CD14-positive monocyte (primary cell): ENCODE results near the gene SYNPO. TPM values are rescaled to one million over a fixed set of nuclear protein-coding genes. Genes with fewer than 3 reads are reported as not detected.

ENCODE experiments used
- DNase-seq, 3 donors: peaks; one replicate each; pipeline ENCODE4 v3.0.0-alpha.2; 2011 to 2022
- H2AFZ ChIP-seq: 2 replicates; pipeline ENCODE4 v1.6.0; 2012; ENCODE audit warnings: mild to moderate bottlenecking, low read depth, low read length, inconsistent platforms; ENCODE audit not compliant: insufficient read depth, poor library complexity, severe bottlenecking
- H3K27ac ChIP-seq, 2 donors: 1 replicate in 1 of 2; 2 replicates in 1 of 2; pipeline ENCODE4 v1.5.1; 2012 to 2013; ENCODE audit warnings: low read length in 2 of 2, control low read depth in 1 of 2, inconsistent platforms in 1 of 2, low read depth in 1 of 2, mild to moderate bottlenecking in 1 of 2
- H3K27me3 ChIP-seq, 2 donors: one replicate each; pipeline versions ENCODE4 v1.6.0 to v1.6.1; 2011 to 2013; ENCODE audit warnings: low read length in 2 of 2; ENCODE audit not compliant: control insufficient read depth in 2 of 2, insufficient read depth in 2 of 2
- H3K36me3 ChIP-seq, 2 donors: replicated peaks in 1 of 2; 1 replicate in 1 of 2; 2 replicates in 1 of 2; pipeline versions ENCODE4 v1.5.1 to v1.6.1; 2012 to 2013; ENCODE audit warnings: low read length in 2 of 2, control low read depth in 1 of 2, inconsistent platforms in 1 of 2, mild to moderate bottlenecking in 1 of 2; ENCODE audit not compliant: insufficient read depth in 2 of 2, control insufficient read depth in 1 of 2
- H3K4me1 ChIP-seq, 2 donors: 1 replicate in 1 of 2; 2 replicates in 1 of 2; pipeline versions ENCODE4 v1.5.1 to v1.6.1; 2012 to 2013; ENCODE audit warnings: low read length in 2 of 2, control low read depth in 1 of 2, inconsistent platforms in 1 of 2, mild to moderate bottlenecking in 1 of 2, moderate library complexity in 1 of 2; ENCODE audit not compliant: insufficient read depth in 2 of 2, control insufficient read depth in 1 of 2
- H3K4me2 ChIP-seq: replicated peaks from 2 replicates; pipeline ENCODE3; 2012; ENCODE audit warnings: low read length, moderate library complexity, mild to moderate bottlenecking; ENCODE audit not compliant: poor library complexity, severe bottlenecking; ENCODE audit errors: extremely low read depth
- H3K4me3 ChIP-seq, 3 experiments: fragments of 200-600 bp in 1 of 3; sonication (generic) in 1 of 3; replicated peaks in 1 of 3; 1 replicate in 2 of 3; 2 replicates in 1 of 3; pipeline ENCODE4 v1.5.1; 2011 to 2013; ENCODE audit warnings: low read length in 3 of 3, mild to moderate bottlenecking in 3 of 3, control low read depth in 2 of 3, low read depth in 2 of 3, inconsistent platforms in 1 of 3, moderate library complexity in 1 of 3
- H3K79me2 ChIP-seq: 2 replicates; pipeline ENCODE4 v1.6.0; 2012; ENCODE audit warnings: mild to moderate bottlenecking, control low read depth, inconsistent platforms, low read length, moderate library complexity; ENCODE audit not compliant: insufficient read depth
- H3K9ac ChIP-seq: 2 replicates; pipeline ENCODE4 v1.6.0; 2017; ENCODE audit warnings: low read length, mild to moderate bottlenecking; ENCODE audit not compliant: insufficient read depth, poor library complexity, severe bottlenecking
- H3K9me3 ChIP-seq, 2 donors: replicated peaks in 1 of 2; 1 replicate in 1 of 2; 2 replicates in 1 of 2; pipeline versions ENCODE4 v1.5.1 to v1.6.1; 2012 to 2013; ENCODE audit warnings: low read length in 2 of 2, control low read depth in 1 of 2; ENCODE audit not compliant: control insufficient read depth in 1 of 2, insufficient read depth in 1 of 2
- H4K20me1 ChIP-seq: 2 replicates; pipeline ENCODE4 v1.6.0; 2012; ENCODE audit warnings: mild to moderate bottlenecking, low read length, control low read depth, moderate library complexity; ENCODE audit not compliant: insufficient read depth
- H3K27ac Mint-ChIP-seq, 7 donors: one replicate each; pipeline ENCODE4 v1.8.0; 2020; ENCODE audit warnings: mild to moderate bottlenecking in 7 of 7, mixed read lengths in 7 of 7, moderate library complexity in 6 of 7, inconsistent platforms in 2 of 7
- H3K27me3 Mint-ChIP-seq, 3 donors: one replicate each; pipeline ENCODE4 v1.8.0; 2021 to 2022; ENCODE audit warnings: low read depth in 3 of 3, mild to moderate bottlenecking in 3 of 3, mixed read lengths in 3 of 3, moderate library complexity in 3 of 3, inconsistent platforms in 1 of 3
- H3K36me3 Mint-ChIP-seq, 2 donors: one replicate each; pipeline ENCODE4 v1.8.0; 2020; ENCODE audit warnings: mixed read lengths in 2 of 2, inconsistent platforms in 1 of 2, mild to moderate bottlenecking in 1 of 2
- H3K4me1 Mint-ChIP-seq: one replicate; pipeline ENCODE4 v1.8.0; 2020; ENCODE audit warnings: mild to moderate bottlenecking, mixed read lengths
- H3K4me3 Mint-ChIP-seq, 2 donors: one replicate each; pipeline ENCODE4 v1.8.0; 2020; ENCODE audit warnings: mild to moderate bottlenecking in 2 of 2, mixed read lengths in 2 of 2, moderate library complexity in 1 of 2
- H3K9me3 Mint-ChIP-seq, 7 donors: one replicate each; pipeline ENCODE4 v1.8.0; 2020 to 2022; ENCODE audit warnings: mixed read lengths in 7 of 7, mild to moderate bottlenecking in 6 of 7, moderate library complexity in 6 of 7, inconsistent platforms in 2 of 7
- WGBS: methylation state at CpG from one replicate; pipeline ENCODE4 v1.1.5; 2013; ENCODE audit warnings: missing lambda C conversion rate; ENCODE audit not compliant: insufficient coverage; 5-methylcytosine and 5-hydroxymethylcytosine counted together
- intact Hi-C, 2 donors: fragments of 100-400 bp; cut with micrococcal nuclease; formaldehyde crosslinking; loops; one replicate each; pipeline versions ENCODE4 v1.15.0 to v1.15.1; 2023
- polyA plus RNA-seq, 3 donors: library from polyadenylated mRNA; depleted of rRNA in 1 of 3; unstranded in 2 of 3; stranded (reverse) in 1 of 3; fragments of 300-500 nt in 2 of 3; fragments of >200 nt in 1 of 3; fragmentation: Illumina TruSeq in 2 of 3; gene quantifications; 1 replicate in 2 of 3; 2 replicates in 1 of 3; pipeline ENCODE4 v1.2.3, GENCODE V29; 2012 to 2021
- TF ChIP-seq, protein P1 (sequence below): fragments of 200-600 bp; IDR thresholded peaks from one replicate; pipeline ENCODE4 v1.8.0; 2022; ENCODE audit warnings: antibody characterized with exemption, mild to moderate bottlenecking

The SYNPO gene
- polyA plus RNA-seq, 3 donors: not detected

DNA sequence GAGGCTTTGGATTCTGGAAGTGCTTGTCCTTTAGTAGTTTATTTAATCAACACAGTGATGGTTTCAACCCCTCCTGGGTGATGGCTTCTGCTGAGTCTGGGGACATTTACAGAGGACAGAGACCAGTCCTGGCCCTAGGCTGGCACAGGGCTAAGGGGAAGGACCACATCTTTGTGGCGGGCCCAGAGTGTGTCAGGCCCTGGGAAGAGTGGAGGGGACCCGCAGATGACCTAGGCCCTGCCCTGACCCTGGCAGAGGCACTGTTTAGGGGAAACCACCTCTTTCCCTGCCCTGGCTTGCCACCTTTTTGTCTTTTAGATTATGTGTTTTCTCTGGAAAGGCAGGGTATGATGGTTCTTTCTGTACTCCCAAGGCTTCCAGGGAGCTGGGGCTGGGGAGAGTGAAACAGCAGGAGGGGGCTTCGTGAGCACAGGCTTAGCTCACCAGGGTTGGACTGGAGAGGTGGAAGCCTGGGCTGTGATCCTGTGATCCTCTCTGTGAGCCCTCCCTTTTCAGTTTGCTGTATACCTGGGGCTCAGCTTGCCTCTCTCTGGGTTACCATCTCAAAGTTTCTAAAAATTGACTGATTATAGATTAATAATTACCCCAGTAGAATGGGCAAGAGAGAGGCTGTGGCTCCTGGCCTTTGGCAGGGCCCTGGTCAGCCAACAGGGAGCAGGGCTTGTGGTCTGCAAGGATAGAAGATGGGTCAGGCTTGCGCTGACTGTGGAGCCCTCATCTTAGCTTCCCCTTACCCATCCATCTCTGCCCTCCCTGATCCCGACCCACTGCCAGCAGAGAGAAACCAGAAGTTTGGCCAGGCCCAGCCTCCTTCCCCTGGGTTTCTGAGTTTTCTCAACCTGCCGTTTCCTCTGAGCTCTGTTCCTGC lies 1.7 kb upstream of the SYNPO start:
- Mint-ChIP-seq H3K9me3 (no peaks in the 10 kb centered on the region), H3K4me1 (peaks cover 26% of the 10 kb centered on the region), H3K4me3 (no peak overlapping the region), H3K36me3 (no peaks in the 10 kb centered on the region), H3K27ac (peak overlapping the region in 2 of 7 donors; percentile 22 to 67), H3K27me3 (peaks cover 2 to 12% (median 10%) of the 10 kb centered on the region in 3 donors)
- Histone ChIP-seq H3K27ac (no peak overlapping the region), H3K4me3 (no peak overlapping the region), H3K4me1 (peaks cover 10 to 13% of the 10 kb centered on the region in 2 donors), H2AFZ (no peak overlapping the region), H3K27me3 (no peaks in the 10 kb centered on the region), H3K9me3 (no peaks in the 10 kb centered on the region), H3K79me2 (no peaks in the 10 kb centered on the region), H3K4me2 (no peak overlapping the region), H3K36me3 (no peaks in the 10 kb centered on the region), H4K20me1 (no peaks in the 10 kb centered on the region), H3K9ac (no peak overlapping the region)
- TF ChIP-seq, protein P1, sequence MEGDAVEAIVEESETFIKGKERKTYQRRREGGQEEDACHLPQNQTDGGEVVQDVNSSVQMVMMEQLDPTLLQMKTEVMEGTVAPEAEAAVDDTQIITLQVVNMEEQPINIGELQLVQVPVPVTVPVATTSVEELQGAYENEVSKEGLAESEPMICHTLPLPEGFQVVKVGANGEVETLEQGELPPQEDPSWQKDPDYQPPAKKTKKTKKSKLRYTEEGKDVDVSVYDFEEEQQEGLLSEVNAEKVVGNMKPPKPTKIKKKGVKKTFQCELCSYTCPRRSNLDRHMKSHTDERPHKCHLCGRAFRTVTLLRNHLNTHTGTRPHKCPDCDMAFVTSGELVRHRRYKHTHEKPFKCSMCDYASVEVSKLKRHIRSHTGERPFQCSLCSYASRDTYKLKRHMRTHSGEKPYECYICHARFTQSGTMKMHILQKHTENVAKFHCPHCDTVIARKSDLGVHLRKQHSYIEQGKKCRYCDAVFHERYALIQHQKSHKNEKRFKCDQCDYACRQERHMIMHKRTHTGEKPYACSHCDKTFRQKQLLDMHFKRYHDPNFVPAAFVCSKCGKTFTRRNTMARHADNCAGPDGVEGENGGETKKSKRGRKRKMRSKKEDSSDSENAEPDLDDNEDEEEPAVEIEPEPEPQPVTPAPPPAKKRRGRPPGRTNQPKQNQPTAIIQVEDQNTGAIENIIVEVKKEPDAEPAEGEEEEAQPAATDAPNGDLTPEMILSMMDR: no peak
- WGBS: 72% methylated on average over 4 of the region's 6 CpGs
- intact Hi-C loops: no loop called here
- DNase-seq: no peak

DNA sequence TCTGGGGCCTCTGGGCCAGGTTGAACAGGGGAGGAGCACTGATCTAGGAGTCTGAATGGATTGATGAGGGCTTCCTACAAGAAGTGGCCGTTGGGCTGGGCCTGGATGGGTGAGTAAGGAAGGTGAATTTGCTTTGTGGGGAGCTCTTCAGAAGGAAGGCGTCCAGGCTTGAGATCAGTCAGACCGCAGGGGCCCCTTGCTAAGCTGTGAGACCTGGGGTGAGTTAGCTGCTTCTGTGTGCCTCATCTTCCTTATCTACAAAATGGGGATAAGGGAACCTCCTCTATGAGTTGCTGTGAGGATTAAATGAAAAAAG lies 1.1 kb upstream of the SYNPO start:
- no CpG with 5 or more reads among the region's 3 CpGs for WGBS
- Mint-ChIP-seq H3K27ac (no peak overlapping the region), H3K9me3 (no peaks in the 10 kb centered on the region), H3K4me1 (peaks cover 26% of the 10 kb centered on the region), H3K27me3 (peaks cover 2 to 12% (median 10%) of the 10 kb centered on the region in 3 donors), H3K4me3 (no peak overlapping the region), H3K36me3 (no peaks in the 10 kb centered on the region)
- H3K27me3 ChIP-seq: no peaks in the 10 kb centered on the region
- intact Hi-C loops: no loop called here
- no peak for DNase-seq
- H3K9ac ChIP-seq: no peak overlapping the region
- TF ChIP-seq, protein P1: no peak
- no peaks in the 10 kb centered on the region for H3K9me3 ChIP-seq
- H4K20me1 ChIP-seq: no peaks in the 10 kb centered on the region
- H3K4me2 ChIP-seq: no peak overlapping the region
- H3K4me3 ChIP-seq: no peak overlapping the region
- no peaks in the 10 kb centered on the region for H3K79me2 ChIP-seq
- peaks cover 10 to 13% of the 10 kb centered on the region in 2 donors for H3K4me1 ChIP-seq
- H3K27ac ChIP-seq: no peak overlapping the region
- H2AFZ ChIP-seq: no peak overlapping the region
- no peaks in the 10 kb centered on the region for H3K36me3 ChIP-seq
